ENCODE data around the gene D2HGDH.
"Not testable (repeated sequence)": the region's sequence is repeated elsewhere in the genome, so short reads cannot be mapped to it uniquely, and the experiment has no call there.

The D2HGDH gene

DNA sequence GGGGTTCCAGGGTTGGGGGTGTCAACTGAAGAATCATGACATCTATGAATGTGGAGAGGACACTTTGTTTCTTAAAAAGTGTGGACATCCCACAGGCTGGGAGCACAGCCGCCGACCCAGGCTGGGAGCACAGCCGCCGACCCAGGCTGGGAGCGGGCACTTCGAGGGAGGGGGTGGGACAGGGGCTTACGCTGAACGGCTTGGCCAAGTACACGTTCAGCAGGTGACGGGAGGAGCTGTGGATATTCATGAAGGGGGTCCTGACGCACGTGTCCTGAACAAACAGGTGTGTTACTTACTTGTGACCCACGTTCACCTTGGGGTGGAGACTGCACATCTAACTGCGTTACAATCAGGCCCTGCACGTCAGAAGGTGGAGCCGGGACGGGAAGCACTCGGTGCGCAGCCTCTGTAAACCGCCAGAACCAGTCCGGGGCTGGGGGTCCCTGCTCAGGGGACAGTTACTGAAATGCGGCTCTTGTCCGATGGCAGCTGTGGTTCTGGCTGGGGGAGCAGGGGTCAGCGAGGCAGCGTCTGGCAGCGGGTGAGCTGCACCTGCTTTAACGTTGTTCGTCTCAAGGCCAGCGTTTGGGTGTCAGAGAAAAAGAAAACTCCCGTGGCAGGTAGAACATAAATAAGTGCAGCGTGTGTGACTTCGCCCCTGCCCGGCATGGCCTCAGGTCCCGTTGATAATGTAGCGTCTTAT, 65.9 kb downstream of the D2HGDH start:
- not testable (repeated sequence) for DNase-seq; H3K27ac Mint-ChIP-seq; H3K9me3 Mint-ChIP-seq; ATAC-seq (replicated peaks); H3K27me3 Mint-ChIP-seq; H3K4me3 Mint-ChIP-seq; H3K36me3 Mint-ChIP-seq (ENCODE audit: insufficient read depth)
- peaks cover 10 to 14% of the 10 kb centered on the region in 2 donors for H3K4me1 Mint-ChIP-seq (ENCODE audit: low read depth in 2 of 2)

DNA sequence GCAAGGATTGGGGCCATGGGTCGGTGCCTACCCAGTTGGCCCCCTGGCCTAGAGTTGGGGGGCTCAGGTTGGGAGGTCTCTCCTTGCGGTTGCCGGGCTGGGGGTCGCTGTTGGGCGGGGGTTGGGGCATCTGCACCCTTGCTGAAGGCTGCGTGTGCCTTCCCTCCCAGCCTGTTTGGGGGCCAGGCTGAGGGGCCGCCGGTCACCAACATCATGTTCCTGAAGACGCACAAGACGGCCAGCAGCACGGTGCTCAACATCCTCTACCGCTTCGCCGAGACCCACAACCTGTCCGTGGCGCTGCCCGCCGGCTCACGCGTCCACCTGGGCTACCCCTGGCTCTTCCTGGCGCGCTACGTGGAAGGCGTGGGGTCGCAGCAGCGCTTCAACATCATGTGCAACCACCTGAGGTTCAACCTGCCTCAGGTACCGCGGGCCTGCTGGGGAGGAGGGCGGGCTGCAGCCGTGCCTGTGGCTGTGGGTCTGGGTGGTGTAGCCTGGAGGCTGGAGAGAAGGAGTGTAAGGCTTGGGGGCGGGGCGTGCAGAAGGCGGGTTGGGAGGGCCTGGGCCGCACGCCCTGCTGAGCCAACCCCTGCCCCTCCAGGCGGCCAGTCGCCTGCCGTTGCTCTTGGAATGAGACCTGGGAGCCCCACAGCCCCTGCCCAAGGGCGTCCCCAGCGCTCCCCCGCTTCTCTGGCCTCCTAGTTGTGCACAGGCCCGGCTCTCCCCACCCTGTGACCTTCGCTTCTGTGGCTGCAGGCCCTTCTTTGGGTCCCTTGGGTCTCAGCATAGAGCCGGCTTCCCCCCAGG, 67.4 kb downstream of the D2HGDH start:
- Mint-ChIP-seq H3K36me3 (ENCODE audit: insufficient read depth) (peaks cover 8% of the 10 kb centered on the region), H3K9me3 (no peaks in the 10 kb centered on the region), H3K4me1 (ENCODE audit: low read depth in 2 of 2) (peaks cover 10 to 14% of the 10 kb centered on the region in 2 donors), H3K4me3 (peak overlapping the region in 1 of 2 donors; percentile 40), H3K27ac (no peak overlapping the region), H3K27me3 (no peaks in the 10 kb centered on the region)
- ATAC-seq (replicated peaks) (no peak), DNase-seq (no peak)

DNA sequence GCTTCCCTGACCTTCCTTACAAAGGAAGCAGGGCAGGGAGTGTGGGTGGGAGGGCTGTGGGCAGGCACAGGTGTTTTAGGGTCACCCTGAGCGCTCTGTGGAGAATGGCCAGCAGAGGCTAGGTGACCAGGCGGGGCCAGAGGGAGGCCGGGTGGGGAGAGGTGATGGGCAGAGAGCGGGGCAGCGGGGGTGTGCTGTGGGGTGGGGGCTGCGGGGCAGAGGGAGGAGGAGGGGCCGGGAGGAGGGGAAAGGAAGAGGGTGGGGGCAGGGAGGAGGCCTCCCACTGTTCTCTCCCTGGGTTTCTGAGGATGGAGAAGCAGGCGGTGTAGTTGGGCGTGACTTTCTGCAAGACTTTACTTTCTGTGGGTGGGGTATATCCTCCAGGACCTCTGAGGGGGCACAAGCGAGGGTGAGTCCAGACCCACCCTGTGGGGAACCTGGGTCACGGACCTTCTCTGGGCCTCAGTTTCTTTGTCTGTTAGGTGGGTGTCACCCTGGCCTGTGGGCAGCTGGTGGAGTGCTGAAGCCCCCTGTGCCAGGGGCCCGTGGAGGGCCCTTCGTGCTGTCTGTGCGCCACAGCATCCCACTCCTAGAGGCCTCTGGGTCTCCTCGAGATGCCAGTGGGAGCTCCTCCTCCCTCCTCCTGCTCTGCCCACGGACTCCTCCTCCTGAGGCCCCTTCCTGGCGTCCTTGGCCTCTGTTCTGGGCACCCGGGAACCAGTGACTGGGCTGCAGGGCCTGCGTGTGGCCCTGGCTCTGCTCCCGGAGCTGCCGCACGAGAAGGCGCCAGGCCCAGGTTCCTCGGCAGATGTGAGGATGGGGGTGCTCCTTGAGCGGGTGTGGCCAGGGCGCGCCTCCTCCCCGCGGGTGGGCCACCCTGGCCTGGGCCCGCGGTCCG, 68.2 kb downstream of the D2HGDH start:
- peak overlapping the region; percentile 83 to 84 for H3K4me3 Mint-ChIP-seq
- H3K27me3 Mint-ChIP-seq: no peaks in the 10 kb centered on the region
- ATAC-seq (replicated peaks) (no peak), DNase-seq (no peak)
- H3K4me1 Mint-ChIP-seq (ENCODE audit: low read depth in 2 of 2): peaks cover 10 to 14% of the 10 kb centered on the region in 2 donors
- H3K36me3 Mint-ChIP-seq (ENCODE audit: insufficient read depth): peaks cover 8% of the 10 kb centered on the region
- no peaks in the 10 kb centered on the region for H3K9me3 Mint-ChIP-seq
- H3K27ac Mint-ChIP-seq: peak overlapping the region in 1 of 2 donors; percentile 79

DNA sequence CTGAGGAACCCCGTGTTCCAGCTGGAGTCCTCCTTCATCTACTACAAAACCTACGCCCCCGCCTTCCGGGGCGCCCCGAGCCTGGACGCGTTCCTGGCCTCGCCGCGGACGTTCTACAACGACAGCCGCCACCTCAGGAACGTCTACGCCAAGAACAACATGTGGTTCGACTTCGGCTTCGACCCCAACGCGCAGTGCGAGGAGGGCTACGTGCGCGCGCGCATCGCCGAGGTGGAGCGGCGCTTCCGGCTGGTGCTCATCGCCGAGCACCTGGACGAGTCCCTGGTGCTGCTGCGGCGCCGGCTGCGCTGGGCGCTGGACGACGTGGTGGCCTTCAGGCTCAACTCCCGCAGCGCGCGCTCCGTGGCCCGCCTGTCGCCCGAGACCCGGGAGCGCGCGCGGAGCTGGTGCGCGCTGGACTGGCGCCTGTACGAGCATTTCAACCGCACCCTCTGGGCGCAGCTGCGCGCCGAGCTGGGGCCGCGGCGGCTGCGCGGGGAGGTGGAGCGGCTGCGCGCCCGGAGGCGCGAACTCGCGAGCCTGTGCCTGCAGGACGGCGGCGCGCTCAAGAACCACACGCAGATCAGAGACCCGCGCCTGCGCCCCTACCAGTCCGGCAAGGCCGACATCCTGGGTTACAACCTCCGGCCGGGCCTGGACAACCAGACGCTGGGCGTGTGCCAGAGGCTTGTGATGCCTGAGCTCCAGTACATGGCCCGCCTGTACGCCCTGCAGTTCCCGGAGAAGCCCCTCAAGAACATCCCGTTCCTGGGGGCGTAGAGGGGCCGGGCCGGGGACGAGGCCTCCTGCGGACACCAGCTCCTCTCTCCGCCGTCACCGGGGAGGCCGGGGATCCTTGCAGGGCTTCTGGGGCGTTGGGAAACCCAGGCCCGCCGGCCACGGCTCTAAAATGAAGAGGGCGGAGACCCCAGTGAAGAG, 69.2 kb downstream of the D2HGDH start:
- H3K27ac Mint-ChIP-seq: peak overlapping the region in 1 of 2 donors; percentile 79
- ATAC-seq (replicated peaks) (peak; percentile 79), DNase-seq (peak; percentile 37 to 52 (median 50))
- no peaks in the 10 kb centered on the region for H3K9me3 Mint-ChIP-seq
- H3K4me1 Mint-ChIP-seq (ENCODE audit: low read depth in 2 of 2): peaks cover 9 to 10% of the 10 kb centered on the region in 2 donors
- peak overlapping the region; percentile 83 to 84 for H3K4me3 Mint-ChIP-seq
- H3K27me3 Mint-ChIP-seq: no peaks in the 10 kb centered on the region
- peaks cover 8% of the 10 kb centered on the region for H3K36me3 Mint-ChIP-seq (ENCODE audit: insufficient read depth)

DNA sequence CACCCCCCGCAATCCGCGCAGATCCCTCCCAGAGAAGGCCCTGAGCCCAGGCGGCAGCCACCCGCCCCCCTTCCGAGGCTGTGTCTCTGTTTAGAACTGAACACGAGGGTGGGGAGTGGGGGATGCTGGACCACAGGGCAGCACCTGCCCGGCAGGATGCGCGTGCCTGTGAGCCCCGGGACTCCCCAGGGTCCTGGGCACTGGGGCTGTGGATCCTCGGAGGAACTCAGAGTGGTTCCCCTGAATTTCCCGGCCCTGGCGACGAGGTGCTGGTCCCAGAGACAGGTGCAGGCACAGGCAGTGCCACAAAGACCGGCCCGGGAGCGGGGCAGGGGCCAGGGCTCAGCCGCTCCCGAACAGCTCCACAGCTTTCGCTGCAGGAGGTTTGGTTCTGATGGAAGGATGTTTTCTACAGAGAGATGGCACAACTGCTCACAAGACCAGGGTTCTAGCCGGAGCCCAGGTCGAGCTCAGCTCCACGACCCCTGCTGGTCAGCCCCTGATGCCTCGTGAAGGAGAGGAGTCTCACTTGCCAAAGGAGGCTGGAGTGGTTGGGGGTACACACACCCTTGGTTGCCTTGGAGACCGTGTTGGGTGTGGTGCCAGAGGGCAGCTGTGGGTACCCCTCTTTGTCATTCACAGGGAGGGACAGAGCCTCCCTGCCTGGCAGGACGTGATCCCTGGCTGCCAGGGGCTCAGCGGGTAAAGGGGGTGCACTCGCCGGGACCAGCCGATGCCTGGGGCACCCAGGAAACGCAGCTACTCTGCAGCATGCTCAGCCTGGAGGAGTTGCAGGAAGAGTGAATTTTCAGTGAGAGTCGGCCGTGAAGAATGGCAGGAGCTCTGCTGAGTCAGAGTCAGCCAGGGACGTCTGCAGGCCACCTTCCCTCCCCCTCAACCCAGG, 70.1 kb downstream of the D2HGDH start:
- no peaks in the 10 kb centered on the region for H3K9me3 Mint-ChIP-seq
- peak overlapping the region; percentile 28 to 79 for H3K27ac Mint-ChIP-seq
- H3K4me1 Mint-ChIP-seq (ENCODE audit: low read depth in 2 of 2): peaks cover 10 to 12% of the 10 kb centered on the region in 2 donors
- no peaks in the 10 kb centered on the region for H3K27me3 Mint-ChIP-seq
- DNase-seq: no peak
- peak; percentile 38 for ATAC-seq (replicated peaks)
- peaks cover 13% of the 10 kb centered on the region for H3K36me3 Mint-ChIP-seq (ENCODE audit: insufficient read depth)
- H3K4me3 Mint-ChIP-seq: peak overlapping the region; percentile 72 to 84

DNA sequence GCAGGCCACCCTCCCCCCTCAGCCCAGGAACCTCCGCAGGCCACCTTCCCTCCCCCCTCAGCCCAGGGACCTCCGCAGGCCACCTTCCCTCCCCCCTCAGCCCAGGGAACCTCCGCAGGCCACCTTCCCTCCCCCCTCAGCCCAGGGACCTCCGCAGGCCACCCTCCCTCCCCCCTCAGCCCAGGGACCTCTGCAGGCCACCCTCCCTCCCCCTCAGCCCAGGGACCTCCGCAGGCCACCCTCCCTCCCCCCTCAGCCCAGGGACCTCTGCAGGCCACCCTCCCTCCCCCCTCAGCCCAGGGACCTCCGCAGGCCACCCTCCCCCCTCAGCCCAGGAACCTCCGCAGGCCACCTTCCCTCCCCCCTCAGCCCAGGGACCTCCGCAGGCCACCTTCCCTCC, 71.8 kb downstream of the D2HGDH start:
- not testable (repeated sequence) for H3K9me3 Mint-ChIP-seq; H3K27ac Mint-ChIP-seq; H3K4me3 Mint-ChIP-seq; H3K27me3 Mint-ChIP-seq; ATAC-seq (replicated peaks); DNase-seq
- Mint-ChIP-seq H3K36me3 (ENCODE audit: insufficient read depth) (peaks cover 13% of the 10 kb centered on the region), H3K4me1 (ENCODE audit: low read depth in 2 of 2) (peaks cover 10 to 12% of the 10 kb centered on the region in 2 donors)

DNA sequence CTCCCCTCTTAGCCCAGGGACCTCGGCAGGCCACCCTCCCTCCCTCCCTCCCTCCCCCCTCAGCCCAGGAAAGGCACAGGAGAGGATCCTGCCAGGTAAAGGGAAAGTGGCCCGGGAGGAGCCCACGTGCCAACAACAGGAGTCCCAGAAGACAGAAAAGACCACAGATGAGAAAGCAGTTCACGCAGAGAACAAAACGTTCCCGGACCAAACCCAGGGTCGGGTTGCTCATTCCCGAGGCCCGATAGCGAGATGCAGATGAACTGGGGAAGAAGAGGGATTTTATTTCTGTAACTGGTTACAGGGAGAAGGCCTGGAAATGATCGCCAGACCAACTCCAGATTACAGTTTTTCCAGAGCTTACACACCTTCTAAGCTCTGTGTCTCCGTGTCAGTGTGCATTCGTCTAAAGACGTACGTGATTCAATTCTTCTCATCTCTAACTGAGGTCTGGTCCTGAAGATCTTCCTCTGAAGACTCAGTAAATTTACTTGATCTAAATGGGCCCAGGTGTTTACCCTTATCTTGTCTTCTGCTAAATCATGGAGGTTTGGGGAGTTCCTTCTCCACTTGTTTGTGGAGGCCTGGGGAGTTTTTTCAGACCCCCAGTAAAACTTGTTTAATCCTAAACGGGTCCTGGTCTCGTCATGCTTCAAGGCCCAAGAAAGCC, 73.8 kb downstream of the D2HGDH start:
- DNase-seq: no peak
- Mint-ChIP-seq H3K4me1 (ENCODE audit: low read depth in 2 of 2) (peaks cover 9 to 12% of the 10 kb centered on the region in 2 donors), H3K27me3 (no peaks in the 10 kb centered on the region), H3K36me3 (ENCODE audit: insufficient read depth) (peaks cover 9% of the 10 kb centered on the region), H3K27ac (no peak overlapping the region), H3K4me3 (no peak overlapping the region), H3K9me3 (no peaks in the 10 kb centered on the region)
- no peak for ATAC-seq (replicated peaks)

DNA sequence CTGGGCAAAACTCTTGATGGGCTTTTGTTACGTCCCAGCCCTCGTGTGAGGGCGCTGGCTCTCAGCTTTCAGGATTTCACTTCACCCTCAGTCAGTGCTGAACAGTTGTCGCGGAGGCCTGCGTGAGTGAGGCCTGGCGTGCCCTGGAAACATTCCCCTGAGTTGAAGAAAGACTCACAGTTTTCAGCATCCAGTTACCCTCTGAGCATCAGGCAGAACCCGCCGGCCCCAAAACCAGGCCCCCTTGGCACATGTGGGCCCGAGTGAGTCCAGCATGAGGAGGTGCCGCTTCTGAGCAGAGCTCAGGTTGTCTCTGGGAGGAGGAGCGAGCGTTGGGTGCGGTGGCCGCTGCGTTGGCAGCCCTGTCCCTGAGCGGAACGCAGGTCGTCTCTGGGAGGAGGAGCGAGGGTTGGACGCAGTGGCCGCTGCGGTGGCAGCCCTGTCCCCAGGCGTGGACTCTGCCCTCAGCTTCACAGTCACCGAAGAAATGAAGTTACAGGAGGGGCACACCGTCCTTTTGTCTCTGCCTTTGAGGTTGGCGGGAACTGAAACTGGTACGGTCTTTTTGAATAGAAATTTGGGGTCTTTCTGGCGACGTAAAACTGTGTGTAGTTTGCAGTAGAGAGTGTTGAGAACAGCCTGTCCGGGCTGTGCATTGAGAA, 74.4 kb downstream of the D2HGDH start, which contains the start of gene NEU4:
Gene NEU4 (plus strand): TSS at position 473 of the 662 bp plus-strand sequence. CDS start 5,292 bp downstream, outside the sequence.
- Mint-ChIP-seq H3K27me3 (no peaks in the 10 kb centered on the region), H3K4me3 (no peak within 1 kb of the TSS), H3K36me3 (ENCODE audit: insufficient read depth) (peaks cover 9% of the 10 kb centered on the region), H3K27ac (peak within 1 kb of the TSS in 1 of 2 donors; percentile 15), H3K4me1 (ENCODE audit: low read depth in 2 of 2) (peaks cover 6 to 14% of the 10 kb centered on the region in 2 donors), H3K9me3 (no peaks in the 10 kb centered on the region)
- ATAC-seq (replicated peaks) (no peak), DNase-seq (no peak)

DNA sequence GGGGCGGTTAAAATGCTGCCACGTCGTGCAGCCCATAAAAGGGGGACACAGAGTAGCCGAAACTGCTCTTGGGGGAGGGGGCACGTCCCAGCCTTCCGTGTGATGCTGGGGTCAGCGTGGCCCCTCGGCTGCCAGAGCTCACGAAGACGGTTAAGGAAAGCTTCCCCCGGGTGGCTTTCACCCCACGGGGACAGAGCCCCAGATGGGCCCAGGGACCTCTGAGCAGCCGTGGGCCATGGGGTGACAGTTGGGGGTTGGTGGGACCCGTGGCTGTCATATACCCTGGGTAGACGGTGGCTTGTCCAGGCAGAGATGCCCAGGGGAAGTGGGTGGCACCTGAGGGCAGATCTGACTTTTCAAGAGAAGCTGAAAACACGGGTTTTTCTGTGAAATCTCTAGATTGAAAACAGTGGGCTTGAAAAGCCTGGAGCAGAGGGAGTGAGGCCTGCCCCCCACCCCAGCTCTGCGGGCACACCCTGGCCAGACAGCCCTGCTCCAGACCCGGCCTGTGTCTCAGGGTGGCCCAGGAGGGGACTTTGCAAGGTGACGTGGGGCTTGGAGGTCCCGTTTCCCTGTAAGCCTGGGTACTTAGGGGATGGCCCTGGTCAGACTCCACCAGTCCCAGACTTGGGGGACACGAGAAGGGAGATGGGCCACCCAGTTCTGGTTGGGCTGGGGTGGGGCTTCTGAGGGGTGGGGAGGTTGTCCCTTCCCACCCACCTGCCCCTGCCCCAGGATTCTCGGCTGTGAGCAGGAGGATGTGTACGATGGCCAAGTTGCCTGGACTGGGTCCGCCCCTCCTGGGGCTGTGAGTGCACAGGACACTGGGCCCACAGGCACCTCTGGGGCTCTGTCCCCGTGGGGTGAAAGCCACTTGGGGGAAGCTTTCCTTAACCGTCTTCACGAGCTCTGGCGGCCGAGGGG, 75.2 kb downstream of the D2HGDH start:
- Mint-ChIP-seq H3K4me3 (no peak overlapping the region), H3K27ac (peak overlapping the region in 1 of 2 donors; percentile 15), H3K36me3 (ENCODE audit: insufficient read depth) (peaks cover 9% of the 10 kb centered on the region), H3K9me3 (no peaks in the 10 kb centered on the region), H3K27me3 (no peaks in the 10 kb centered on the region), H3K4me1 (ENCODE audit: low read depth in 2 of 2) (peaks cover 3 to 13% of the 10 kb centered on the region in 2 donors)
- ATAC-seq (replicated peaks) (no peak), DNase-seq (no peak)
